Measurements from ENCODE around the gene S100A13.
A peak's percentile ranks its signal among the peaks of the same experiment; 100 is the strongest.
"Not testable (repeated sequence)": the region's sequence is repeated elsewhere in the genome, so short reads cannot be mapped to it uniquely, and the experiment has no call there.

Gene S100A13

GRCh38 chr1:153669606-153670005 is 42.3 kb upstream of the S100A13 start:
- peaks cover 8% of the 10 kb centered on the region for H3K4me1 Mint-ChIP-seq
- peak overlapping the region; percentile 68 for H3K27ac Mint-ChIP-seq
- TF ChIP-seq CTCF (IDR thresholded peaks at IDR 0.05), result no peak
- no peak overlapping the region for H3K4me3 Mint-ChIP-seq
- H3K9me3 Mint-ChIP-seq, result no peaks in the 10 kb centered on the region
- DNase-seq, result no peak
- no peaks in the 10 kb centered on the region for H3K27me3 Mint-ChIP-seq (ENCODE audit: low read depth, poor library complexity)
- peaks cover 41% of the 10 kb centered on the region for H3K36me3 Mint-ChIP-seq (ENCODE audit: low read depth)

- not testable (repeated sequence) for H3K27me3 Mint-ChIP-seq (ENCODE audit: low read depth, poor library complexity); DNase-seq; H3K4me3 Mint-ChIP-seq; H3K4me1 Mint-ChIP-seq; H3K27ac Mint-ChIP-seq; H3K9me3 Mint-ChIP-seq
- H3K36me3 Mint-ChIP-seq (ENCODE audit: low read depth), result peaks cover 50% of the 10 kb centered on the region
Measured at GRCh38 chr1:153668672-153669071, 41.4 kb upstream of the S100A13 start.

GRCh38 chr1:153667439-153667838 is 40.1 kb upstream of the S100A13 start:
- no peak for TF ChIP-seq CTCF (IDR thresholded peaks at IDR 0.05)
- no peak overlapping the region for H3K4me3 Mint-ChIP-seq
- H3K4me1 Mint-ChIP-seq, result peaks cover 8% of the 10 kb centered on the region
- no peaks in the 10 kb centered on the region for H3K9me3 Mint-ChIP-seq
- no peak for DNase-seq
- H3K36me3 Mint-ChIP-seq (ENCODE audit: low read depth), result peaks cover 59% of the 10 kb centered on the region
- H3K27me3 Mint-ChIP-seq (ENCODE audit: low read depth, poor library complexity), result no peaks in the 10 kb centered on the region
- H3K27ac Mint-ChIP-seq, result peak overlapping the region; percentile 45

- no peak for TF ChIP-seq CTCF (IDR thresholded peaks at IDR 0.05)
- Mint-ChIP-seq H3K4me1 (peaks cover 29% of the 10 kb centered on the region), H3K36me3 (ENCODE audit: low read depth) (peaks cover 73% of the 10 kb centered on the region), H3K4me3 (no peak overlapping the region), H3K9me3 (no peaks in the 10 kb centered on the region), H3K27me3 (ENCODE audit: low read depth, poor library complexity) (no peaks in the 10 kb centered on the region), H3K27ac (peak overlapping the region; percentile 85)
- DNase-seq, result no peak
Measured at GRCh38 chr1:153663211-153663610, 35.9 kb upstream of the S100A13 start.

- Mint-ChIP-seq H3K9me3 (no peaks in the 10 kb centered on the region), H3K4me1 (peaks cover 26% of the 10 kb centered on the region), H3K36me3 (ENCODE audit: low read depth) (peaks cover 64% of the 10 kb centered on the region), H3K27ac (peak overlapping the region; percentile 85), H3K4me3 (no peak overlapping the region), H3K27me3 (ENCODE audit: low read depth, poor library complexity) (peaks cover 3% of the 10 kb centered on the region)
- DNase-seq, result no peak
- no peak for TF ChIP-seq CTCF (IDR thresholded peaks at IDR 0.05)
Measured at GRCh38 chr1:153662269-153662668, 35.0 kb upstream of the S100A13 start.

GRCh38 chr1:153661111-153661708 is 33.9 kb upstream of the S100A13 start:
- TF ChIP-seq CTCF (IDR thresholded peaks at IDR 0.05), result no peak
- H3K27me3 Mint-ChIP-seq (ENCODE audit: low read depth, poor library complexity), result peaks cover 3% of the 10 kb centered on the region
- H3K4me1 Mint-ChIP-seq, result peaks cover 26% of the 10 kb centered on the region
- peak overlapping the region; percentile 63 for H3K4me3 Mint-ChIP-seq
- H3K36me3 Mint-ChIP-seq (ENCODE audit: low read depth), result peaks cover 53% of the 10 kb centered on the region
- DNase-seq, result no peak
- H3K27ac Mint-ChIP-seq, result peak overlapping the region; percentile 15
- H3K9me3 Mint-ChIP-seq, result no peaks in the 10 kb centered on the region

Measured in nephron progenitor cell (in vitro differentiated cells).